ENCODE results near the gene MCC. TPM values are rescaled to one million over a fixed set of nuclear protein-coding genes. Genes with fewer than 3 reads are reported as not detected.
A peak's percentile ranks its signal among the peaks of the same experiment; 100 is the strongest.

Gene MCC
- total RNA-seq, 6 donors from 2014 or later = 12.1 to 67.1 (median 21.3) TPM

DNA sequence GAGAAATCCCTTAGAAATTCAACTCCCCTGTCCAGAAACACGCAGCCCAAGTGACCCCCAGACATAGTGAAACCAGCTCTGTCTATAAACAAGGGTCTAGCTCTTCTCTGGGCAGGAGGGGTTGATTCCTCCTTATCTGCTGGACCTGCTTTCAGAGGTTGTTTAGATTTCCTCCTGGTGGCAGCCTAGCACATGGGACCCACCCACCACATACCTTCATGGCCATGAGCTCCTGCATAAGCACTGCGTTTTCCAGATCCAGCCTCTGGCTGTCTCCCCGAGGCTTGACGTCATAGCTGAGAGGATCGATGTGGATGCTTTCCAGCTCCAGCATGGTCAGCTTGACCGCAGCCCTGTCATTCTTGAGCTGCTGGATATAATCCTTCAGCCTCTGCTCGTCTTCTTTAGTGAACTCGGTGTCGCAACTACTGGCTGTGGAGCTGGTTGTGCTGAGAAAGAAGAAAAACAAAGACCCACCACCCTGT, 434.7 kb downstream of the MCC start:
- TF ChIP-seq POLR2AphosphoS5 (IDR thresholded peaks at IDR 0.05) (no peak), EP300 (IDR thresholded peaks at IDR 0.05) (no peak), POLR2A (IDR thresholded peaks at IDR 0.05) (no peak)
- TF ChIP-seq, protein P1, sequence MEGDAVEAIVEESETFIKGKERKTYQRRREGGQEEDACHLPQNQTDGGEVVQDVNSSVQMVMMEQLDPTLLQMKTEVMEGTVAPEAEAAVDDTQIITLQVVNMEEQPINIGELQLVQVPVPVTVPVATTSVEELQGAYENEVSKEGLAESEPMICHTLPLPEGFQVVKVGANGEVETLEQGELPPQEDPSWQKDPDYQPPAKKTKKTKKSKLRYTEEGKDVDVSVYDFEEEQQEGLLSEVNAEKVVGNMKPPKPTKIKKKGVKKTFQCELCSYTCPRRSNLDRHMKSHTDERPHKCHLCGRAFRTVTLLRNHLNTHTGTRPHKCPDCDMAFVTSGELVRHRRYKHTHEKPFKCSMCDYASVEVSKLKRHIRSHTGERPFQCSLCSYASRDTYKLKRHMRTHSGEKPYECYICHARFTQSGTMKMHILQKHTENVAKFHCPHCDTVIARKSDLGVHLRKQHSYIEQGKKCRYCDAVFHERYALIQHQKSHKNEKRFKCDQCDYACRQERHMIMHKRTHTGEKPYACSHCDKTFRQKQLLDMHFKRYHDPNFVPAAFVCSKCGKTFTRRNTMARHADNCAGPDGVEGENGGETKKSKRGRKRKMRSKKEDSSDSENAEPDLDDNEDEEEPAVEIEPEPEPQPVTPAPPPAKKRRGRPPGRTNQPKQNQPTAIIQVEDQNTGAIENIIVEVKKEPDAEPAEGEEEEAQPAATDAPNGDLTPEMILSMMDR (IDR thresholded peaks at IDR 0.05) = no peak
- H3K4me3 ChIP-seq = no peak overlapping the region
- no peaks in the 10 kb centered on the region for H3K27me3 ChIP-seq
- DNase-seq = no peak
- peaks cover 0 to 20% (median 4%) of the 10 kb centered on the region in 4 donors for H3K36me3 ChIP-seq
- H3K4me1 ChIP-seq = peaks cover 0 to 7% (median 5%) of the 10 kb centered on the region in 4 donors
- H3K27ac ChIP-seq = no peak overlapping the region
- ATAC-seq (ENCODE audit: low FRiP score in 2 of 2) = no peak
- 89 to 93% methylated on average over 9 of the region's 9 CpGs for WGBS, 2 donors
- no peaks in the 10 kb centered on the region for H3K9me3 ChIP-seq

DNA sequence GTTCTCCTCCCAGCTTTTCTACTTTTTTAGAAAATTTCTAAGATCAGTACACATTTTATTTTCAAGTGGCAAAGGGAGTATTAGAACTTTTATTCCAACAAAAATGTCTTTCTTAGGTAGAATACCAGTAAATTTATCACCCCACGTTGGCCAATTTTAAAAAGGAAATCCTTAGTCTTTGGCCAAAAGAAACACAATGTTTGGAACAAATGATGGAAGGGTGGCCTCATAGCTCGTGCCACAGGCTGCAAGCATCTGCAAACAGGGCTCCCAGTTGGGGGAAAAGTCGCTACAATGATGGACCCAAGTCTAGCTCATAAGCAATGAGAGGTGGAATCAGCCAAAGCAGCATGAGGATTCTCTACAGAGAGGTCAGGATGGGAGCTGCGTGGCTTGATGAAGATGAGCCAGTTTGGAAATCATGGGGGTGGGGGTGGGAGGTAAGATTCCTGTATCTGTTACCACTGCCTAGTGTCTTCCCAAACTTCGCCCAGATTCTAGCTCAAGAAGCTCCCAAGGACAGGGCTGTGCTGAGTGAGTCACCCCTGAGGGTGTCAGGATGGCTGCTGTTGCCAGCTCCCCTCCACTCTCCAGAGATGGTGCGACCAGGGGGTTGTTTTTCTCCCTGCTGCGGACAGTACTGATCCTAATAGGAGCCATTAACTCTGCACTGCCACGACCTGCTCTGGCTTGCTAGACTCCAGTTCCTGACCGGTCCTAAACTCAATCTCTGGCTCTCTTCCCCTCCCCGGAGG, 436.0 kb downstream of the MCC start:
- peak in 1 of 2 donors; percentile 7 for ATAC-seq (ENCODE audit: low FRiP score in 2 of 2)

GRCh38 chr5:113050721-113051382, 437.4 kb downstream of the MCC start:
- H3K27ac ChIP-seq = no peak overlapping the region

More for the DNA sequence above, 436.0 kb downstream of the MCC start:
- H3K36me3 ChIP-seq = peaks cover 0 to 22% (median 5%) of the 10 kb centered on the region in 4 donors
- no peaks in the 10 kb centered on the region for H3K9me3 ChIP-seq
- no peak for TF ChIP-seq EP300 (IDR thresholded peaks at IDR 0.05)
- TF ChIP-seq POLR2AphosphoS5 (IDR thresholded peaks at IDR 0.05) = no peak
- no peak for TF ChIP-seq POLR2A (IDR thresholded peaks at IDR 0.05)
- TF ChIP-seq, protein P1 (IDR thresholded peaks at IDR 0.05) = no peak
- H3K4me1 ChIP-seq = peaks cover 0 to 17% (median 6%) of the 10 kb centered on the region in 4 donors
- no peaks in the 10 kb centered on the region for H3K27me3 ChIP-seq
- WGBS, 2 donors = 79 to 81% methylated on average over 10 of the region's 10 CpGs
- DNase-seq = no peak
- no peak overlapping the region for H3K27ac ChIP-seq
- H3K4me3 ChIP-seq = no peak overlapping the region

DNA sequence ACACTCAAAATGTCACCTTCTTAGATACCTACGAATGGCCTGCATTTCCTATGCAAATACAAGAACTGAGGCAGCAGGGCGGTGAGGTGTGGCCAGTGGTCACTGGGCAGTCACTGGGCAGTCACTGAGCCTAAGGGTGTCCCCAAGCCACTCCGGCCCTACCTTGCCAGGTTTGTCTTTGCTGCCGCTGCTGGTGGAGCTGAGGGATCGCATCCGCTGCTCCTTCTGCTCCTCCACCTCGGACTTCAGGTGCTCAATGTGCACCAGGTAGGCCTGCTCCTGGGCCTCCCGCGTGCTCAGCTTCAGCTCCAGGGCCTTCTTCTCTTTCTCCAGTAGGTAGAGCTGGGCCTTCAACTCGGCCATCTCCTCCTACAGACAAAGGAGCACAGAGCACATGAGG, 439.3 kb downstream of the MCC start:
- peaks cover 0 to 22% (median 8%) of the 10 kb centered on the region in 4 donors for H3K36me3 ChIP-seq

More at GRCh38 chr5:113050721-113051382, 437.4 kb downstream of the MCC start:
- Histone ChIP-seq H3K9me3 (no peaks in the 10 kb centered on the region), H3K36me3 (peaks cover 0 to 22% (median 8%) of the 10 kb centered on the region in 4 donors), H3K4me1 (peaks cover 0 to 17% (median 6%) of the 10 kb centered on the region in 4 donors), H3K4me3 (no peak overlapping the region), H3K27me3 (no peaks in the 10 kb centered on the region)
- DNase-seq (no peak), ATAC-seq (ENCODE audit: low FRiP score in 2 of 2) (peak in 1 of 2 donors; percentile 72)
- TF ChIP-seq, protein P1 (IDR thresholded peaks at IDR 0.05) = no peak
- TF ChIP-seq EP300 (IDR thresholded peaks at IDR 0.05) (no peak), POLR2AphosphoS5 (IDR thresholded peaks at IDR 0.05) (no peak), POLR2A (IDR thresholded peaks at IDR 0.05) (no peak)
- WGBS, 2 donors = 44 to 46% methylated on average over 9 of the region's 9 CpGs

More for the DNA sequence above, 439.3 kb downstream of the MCC start:
- ATAC-seq (ENCODE audit: low FRiP score in 2 of 2) = no peak
- H3K4me3 ChIP-seq = no peak overlapping the region
- no peak overlapping the region for H3K27ac ChIP-seq
- no peak for DNase-seq
- no peaks in the 10 kb centered on the region for H3K27me3 ChIP-seq
- TF ChIP-seq, protein P1 (IDR thresholded peaks at IDR 0.05) = no peak
- TF ChIP-seq EP300 (IDR thresholded peaks at IDR 0.05) = no peak
- no peak for TF ChIP-seq POLR2AphosphoS5 (IDR thresholded peaks at IDR 0.05)
- no peak for TF ChIP-seq POLR2A (IDR thresholded peaks at IDR 0.05)
- WGBS, 2 donors = 96% methylated on average over 9 to 10 of the region's 10 CpGs
- H3K4me1 ChIP-seq = peaks cover 2 to 17% (median 6%) of the 10 kb centered on the region in 4 donors
- H3K9me3 ChIP-seq = no peaks in the 10 kb centered on the region

Data from upper lobe of left lung (tissue), 6 donors.